Vagina (tissue), 2 donors: ENCODE measurements around the gene DCDC2.

Experiments used
- POLR2A ChIP-seq, 2 donors: fragments of 450-650 bp; IDR thresholded peaks; one replicate each; pipeline ENCODE4 v1.6.1; 2017; ENCODE audit warnings: antibody characterized with exemption in 2 of 2, mild to moderate bottlenecking in 2 of 2, moderate library complexity in 2 of 2
- TF ChIP-seq, protein P1 (sequence below), 3 experiments: fragments of 450-650 bp in 2 of 3; fragments of 200-600 bp in 1 of 3; sonication (generic) in 1 of 3; IDR thresholded peaks; one replicate each; pipeline ENCODE4 v1.5.1; 2017 to 2019; ENCODE audit warnings: antibody characterized with exemption in 3 of 3, mild to moderate bottlenecking in 2 of 3, moderate library complexity in 2 of 3

DNA sequence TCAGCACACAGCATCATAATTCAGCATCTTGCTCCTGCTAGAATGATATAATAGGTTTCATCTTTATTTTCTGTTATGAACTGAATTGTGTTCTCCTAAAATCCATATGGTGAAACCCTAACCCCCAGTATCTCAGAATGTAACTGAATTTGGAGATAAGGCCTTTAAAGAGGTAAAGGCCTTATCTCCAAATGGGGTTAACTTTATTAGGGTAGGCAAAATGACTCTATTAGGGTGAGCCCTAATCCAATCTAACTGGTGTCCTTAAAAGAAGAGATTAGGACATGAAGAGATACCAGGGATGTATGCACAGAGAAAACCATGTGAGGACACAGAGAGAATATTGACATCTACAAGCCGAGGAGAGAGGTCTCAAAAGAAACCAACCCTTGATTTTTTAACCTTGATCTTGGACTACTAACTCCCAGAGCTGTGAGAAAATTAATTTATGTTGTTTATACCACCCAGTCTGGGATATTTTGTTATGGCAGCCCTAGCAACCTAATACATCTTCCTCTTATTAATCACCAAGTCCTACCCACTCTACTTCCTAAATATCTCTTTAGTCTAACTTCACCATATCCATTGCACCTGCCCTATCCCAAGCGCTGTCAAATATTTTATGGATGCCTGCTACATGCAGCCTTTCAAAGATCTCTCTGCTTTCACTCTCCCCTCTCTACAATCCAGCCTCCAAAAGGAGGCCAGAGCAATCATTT is 36.4 kb upstream of the DCDC2 start:
- TF ChIP-seq, protein P1, sequence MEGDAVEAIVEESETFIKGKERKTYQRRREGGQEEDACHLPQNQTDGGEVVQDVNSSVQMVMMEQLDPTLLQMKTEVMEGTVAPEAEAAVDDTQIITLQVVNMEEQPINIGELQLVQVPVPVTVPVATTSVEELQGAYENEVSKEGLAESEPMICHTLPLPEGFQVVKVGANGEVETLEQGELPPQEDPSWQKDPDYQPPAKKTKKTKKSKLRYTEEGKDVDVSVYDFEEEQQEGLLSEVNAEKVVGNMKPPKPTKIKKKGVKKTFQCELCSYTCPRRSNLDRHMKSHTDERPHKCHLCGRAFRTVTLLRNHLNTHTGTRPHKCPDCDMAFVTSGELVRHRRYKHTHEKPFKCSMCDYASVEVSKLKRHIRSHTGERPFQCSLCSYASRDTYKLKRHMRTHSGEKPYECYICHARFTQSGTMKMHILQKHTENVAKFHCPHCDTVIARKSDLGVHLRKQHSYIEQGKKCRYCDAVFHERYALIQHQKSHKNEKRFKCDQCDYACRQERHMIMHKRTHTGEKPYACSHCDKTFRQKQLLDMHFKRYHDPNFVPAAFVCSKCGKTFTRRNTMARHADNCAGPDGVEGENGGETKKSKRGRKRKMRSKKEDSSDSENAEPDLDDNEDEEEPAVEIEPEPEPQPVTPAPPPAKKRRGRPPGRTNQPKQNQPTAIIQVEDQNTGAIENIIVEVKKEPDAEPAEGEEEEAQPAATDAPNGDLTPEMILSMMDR (IDR thresholded peaks at IDR 0.05), result no peak
- TF ChIP-seq POLR2A (IDR thresholded peaks at IDR 0.05), result no peak
